Smooth muscle cell (in vitro differentiated cells): ENCODE measurements around the gene XKR8. TPM values are rescaled to one million over a fixed set of nuclear protein-coding genes. Genes with fewer than 3 reads are reported as not detected.

ENCODE experiments used
- DNase-seq: peaks from one replicate; lab custom pipeline; 2025; ENCODE audit not compliant: unreplicated experiment; lab: John Stamatoyannopoulos, UW
- H2AFZ ChIP-seq: fragments of 200-600 bp; sonication (generic); 2 replicates; pipeline ENCODE4 v1.6.0; 2016; ENCODE audit warnings: antibody characterized with exemption, low read depth, mild to moderate bottlenecking
- H3F3A ChIP-seq: fragments of 200-600 bp; sonication (generic); 2 replicates; pipeline ENCODE4 v1.6.0; 2017; ENCODE audit warnings: antibody characterized with exemption, low read depth
- H3K27ac ChIP-seq: fragments of 200-600 bp; sonication (generic); 2 replicates; pipeline ENCODE4 v1.5.1; 2016; ENCODE audit warnings: low read depth, mild to moderate bottlenecking
- H3K27me3 ChIP-seq: fragments of 200-600 bp; sonication (generic); 2 replicates; pipeline ENCODE4 v1.6.1; 2016; ENCODE audit warnings: low read depth, mild to moderate bottlenecking
- H3K36me3 ChIP-seq: fragments of 200-600 bp; sonication (generic); 2 replicates; pipeline ENCODE4 v1.5.1; 2016; ENCODE audit warnings: low read depth
- H3K4me1 ChIP-seq: fragments of 200-600 bp; sonication (generic); 2 replicates; pipeline ENCODE4 v1.5.1; 2016; ENCODE audit warnings: low read depth
- H3K4me2 ChIP-seq: fragments of 200-600 bp; sonication (generic); 2 replicates; pipeline ENCODE4 v1.6.0; 2016; ENCODE audit warnings: mild to moderate bottlenecking
- H3K4me3 ChIP-seq: fragments of 200-600 bp; sonication (generic); 2 replicates; pipeline ENCODE4 v1.5.1; 2016; ENCODE audit warnings: mild to moderate bottlenecking
- H3K79me2 ChIP-seq: fragments of 200-600 bp; sonication (generic); 2 replicates; pipeline ENCODE4 v1.6.0; 2016; ENCODE audit warnings: low read depth, mild to moderate bottlenecking
- H3K9ac ChIP-seq: fragments of 200-600 bp; sonication (generic); 2 replicates; pipeline ENCODE4 v1.6.0; 2016; ENCODE audit warnings: low read depth
- H3K9me3 ChIP-seq: fragments of 200-600 bp; sonication (generic); replicated peaks from 2 replicates; pipeline ENCODE4 v1.5.1; 2016; ENCODE audit warnings: low read depth
- H4K20me1 ChIP-seq: fragments of 200-600 bp; sonication (generic); 2 replicates; pipeline ENCODE4 v1.6.0; 2016; ENCODE audit warnings: low read depth
- CTCF ChIP-seq: fragments of 200-600 bp; sonication (generic); IDR thresholded peaks from 2 replicates; pipeline ENCODE4 v1.5.1; 2017; ENCODE audit warnings: borderline replicate concordance, mild to moderate bottlenecking, antibody characterized with exemption; ENCODE audit not compliant: insufficient read depth, poor library complexity, severe bottlenecking
- WGBS: methylation state at CpG from one replicate; pipeline ENCODE4 v1.1.7; 2016; ENCODE audit warnings: low lambda C conversion rate; 5-methylcytosine and 5-hydroxymethylcytosine counted together
- polyA plus RNA-seq: library from polyadenylated mRNA; unstranded; fragments of >200 nt; fragmentation: Nextera tagmentation; extraction: Ambion mirVana; gene quantifications from 2 replicates; pipeline ENCODE4 v1.2.1, GENCODE V29; 2016
- total RNA-seq: library from RNA; depleted of rRNA; stranded (reverse); fragments of >200 nt; gene quantifications from 2 replicates; pipeline ENCODE4 v1.2.3, GENCODE V29; 2014

XKR8 gene, protein sequence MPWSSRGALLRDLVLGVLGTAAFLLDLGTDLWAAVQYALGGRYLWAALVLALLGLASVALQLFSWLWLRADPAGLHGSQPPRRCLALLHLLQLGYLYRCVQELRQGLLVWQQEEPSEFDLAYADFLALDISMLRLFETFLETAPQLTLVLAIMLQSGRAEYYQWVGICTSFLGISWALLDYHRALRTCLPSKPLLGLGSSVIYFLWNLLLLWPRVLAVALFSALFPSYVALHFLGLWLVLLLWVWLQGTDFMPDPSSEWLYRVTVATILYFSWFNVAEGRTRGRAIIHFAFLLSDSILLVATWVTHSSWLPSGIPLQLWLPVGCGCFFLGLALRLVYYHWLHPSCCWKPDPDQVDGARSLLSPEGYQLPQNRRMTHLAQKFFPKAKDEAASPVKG
- total RNA-seq: 10.7 and 11.6 TPM in 2 replicates
- 16.3 and 19.4 TPM in 2 replicates for polyA plus RNA-seq

DNA sequence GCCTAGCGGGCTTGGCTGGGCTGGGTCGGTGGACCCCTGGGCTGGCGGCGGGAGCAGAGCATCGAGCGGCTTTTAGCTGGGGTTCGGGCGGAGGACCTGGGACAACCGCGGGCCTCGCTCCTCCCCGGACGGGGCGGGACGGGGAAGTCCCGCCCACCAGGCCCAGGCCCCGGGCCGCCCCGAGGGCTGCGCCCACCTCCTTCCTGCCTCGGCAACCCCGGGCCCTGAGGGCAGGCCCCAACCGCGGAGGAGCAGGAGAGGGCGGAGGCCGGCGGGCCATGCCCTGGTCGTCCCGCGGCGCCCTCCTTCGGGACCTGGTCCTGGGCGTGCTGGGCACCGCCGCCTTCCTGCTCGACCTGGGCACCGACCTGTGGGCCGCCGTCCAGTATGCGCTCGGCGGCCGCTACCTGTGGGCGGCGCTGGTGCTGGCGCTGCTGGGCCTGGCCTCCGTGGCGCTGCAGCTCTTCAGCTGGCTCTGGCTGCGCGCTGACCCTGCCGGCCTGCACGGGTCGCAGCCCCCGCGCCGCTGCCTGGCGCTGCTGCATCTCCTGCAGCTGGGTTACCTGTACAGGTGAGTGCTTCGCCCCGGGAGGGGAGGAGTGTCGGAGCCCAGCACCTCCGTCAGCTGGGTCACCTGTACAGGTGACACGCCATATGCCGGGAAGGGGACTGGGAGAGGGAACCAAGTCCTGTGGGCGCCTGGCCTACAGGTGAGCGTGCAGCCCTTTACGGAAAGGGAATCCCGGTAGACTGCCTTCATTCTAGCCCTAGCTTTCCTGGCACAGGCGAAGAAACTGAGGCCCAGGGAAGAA lies at the start of gene XKR8:
XKR8 (plus strand) TSS at position 182 of the 812 bp plus-strand sequence; CDS start at position 279, 97 bp downstream.
- Histone ChIP-seq H3K4me2 (peak within 1 kb of the TSS; percentile 95), H3K4me1 (peaks cover 3% of the 10 kb centered on the region), H3F3A (peaks cover 6% of the 10 kb centered on the region), H2AFZ (peak within 1 kb of the TSS; percentile 94), H3K4me3 (peak within 1 kb of the TSS; percentile 68), H3K36me3 (no peaks in the 10 kb centered on the region), H3K27me3 (no peaks in the 10 kb centered on the region), H3K9me3 (no peaks in the 10 kb centered on the region), H3K9ac (peak within 1 kb of the TSS; percentile 63), H3K27ac (peak within 1 kb of the TSS; percentile 48), H4K20me1 (no peaks in the 10 kb centered on the region), H3K79me2 (no peaks in the 10 kb centered on the region)
- TF ChIP-seq CTCF: peak; percentile 18
- WGBS: 3% methylated on average over 56 of the region's 68 CpGs
- peak; percentile 59 for DNase-seq

DNA sequence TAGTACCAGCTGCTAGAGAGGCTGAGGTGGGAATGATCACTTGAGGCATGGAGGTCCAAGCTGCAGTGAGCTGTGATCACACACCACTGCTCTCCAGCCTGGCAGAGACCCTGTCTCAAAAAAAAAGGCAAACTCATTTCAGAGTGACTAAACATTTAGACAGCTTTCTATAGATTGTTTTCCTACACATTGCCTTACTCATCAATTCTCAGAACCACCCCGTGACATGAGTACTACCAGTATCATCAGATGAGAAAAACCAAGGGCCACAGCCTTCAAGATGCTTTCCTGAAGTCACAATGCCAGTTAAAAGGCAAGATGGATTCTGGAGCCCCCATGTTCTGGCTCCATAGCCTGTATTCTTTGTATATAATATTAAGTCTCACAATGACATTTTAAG lies 47.3 kb upstream of the XKR8 start:
- H3K27me3 ChIP-seq: no peaks in the 10 kb centered on the region
- no peak for DNase-seq
- peaks cover 5% of the 10 kb centered on the region for H3K4me1 ChIP-seq
- H3K36me3 ChIP-seq: no peaks in the 10 kb centered on the region
- no peaks in the 10 kb centered on the region for H4K20me1 ChIP-seq
- whole genome bisulfite sequencing: 95% methylated on average over 1 of the region's 1 CpG
- H3K79me2 ChIP-seq: no peaks in the 10 kb centered on the region
- H3K4me2 ChIP-seq: no peak overlapping the region
- H3K9ac ChIP-seq: no peak overlapping the region
- no peak for TF ChIP-seq CTCF
- H3K27ac ChIP-seq: no peak overlapping the region
- no peaks in the 10 kb centered on the region for H3F3A ChIP-seq
- H2AFZ ChIP-seq: no peak overlapping the region
- no peaks in the 10 kb centered on the region for H3K9me3 ChIP-seq
- no peak overlapping the region for H3K4me3 ChIP-seq

GRCh38 chr1:27915082-27915575 lies 44.6 kb upstream of the XKR8 start:
- Histone ChIP-seq H3K79me2 (no peaks in the 10 kb centered on the region), H3K36me3 (no peaks in the 10 kb centered on the region), H2AFZ (peak overlapping the region; percentile 72), H3F3A (no peaks in the 10 kb centered on the region), H3K9me3 (no peaks in the 10 kb centered on the region), H3K4me2 (no peak overlapping the region), H3K27ac (no peak overlapping the region), H3K9ac (no peak overlapping the region), H3K27me3 (no peaks in the 10 kb centered on the region), H3K4me1 (peaks cover 5% of the 10 kb centered on the region), H3K4me3 (peak overlapping the region; percentile 69), H4K20me1 (no peaks in the 10 kb centered on the region)
- DNase-seq: no peak
- no peak for TF ChIP-seq CTCF
- 88% methylated on average over 7 of the region's 7 CpGs for WGBS
